ENCODE data around the gene ZNF546.

DNA sequence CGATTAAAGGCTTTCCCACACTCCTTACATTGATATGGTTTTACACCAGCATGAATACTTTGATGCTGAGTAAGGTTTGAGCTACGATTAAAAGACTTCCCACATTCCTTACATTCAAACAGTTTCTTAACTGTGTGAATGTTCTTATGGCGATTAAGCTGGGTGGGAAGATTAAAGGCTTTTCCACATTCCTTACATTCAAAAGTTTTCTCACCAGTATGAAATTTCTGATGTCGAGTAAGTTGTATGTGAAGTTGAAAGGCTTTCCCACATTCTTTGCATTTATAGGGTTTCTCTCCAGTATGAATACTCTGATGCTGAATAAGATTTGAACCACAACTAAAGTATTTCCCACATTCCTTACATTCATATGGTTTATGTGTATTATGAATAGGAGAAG lies 39.1 kb downstream of the ZNF546 start:
- TF ChIP-seq, protein P1, sequence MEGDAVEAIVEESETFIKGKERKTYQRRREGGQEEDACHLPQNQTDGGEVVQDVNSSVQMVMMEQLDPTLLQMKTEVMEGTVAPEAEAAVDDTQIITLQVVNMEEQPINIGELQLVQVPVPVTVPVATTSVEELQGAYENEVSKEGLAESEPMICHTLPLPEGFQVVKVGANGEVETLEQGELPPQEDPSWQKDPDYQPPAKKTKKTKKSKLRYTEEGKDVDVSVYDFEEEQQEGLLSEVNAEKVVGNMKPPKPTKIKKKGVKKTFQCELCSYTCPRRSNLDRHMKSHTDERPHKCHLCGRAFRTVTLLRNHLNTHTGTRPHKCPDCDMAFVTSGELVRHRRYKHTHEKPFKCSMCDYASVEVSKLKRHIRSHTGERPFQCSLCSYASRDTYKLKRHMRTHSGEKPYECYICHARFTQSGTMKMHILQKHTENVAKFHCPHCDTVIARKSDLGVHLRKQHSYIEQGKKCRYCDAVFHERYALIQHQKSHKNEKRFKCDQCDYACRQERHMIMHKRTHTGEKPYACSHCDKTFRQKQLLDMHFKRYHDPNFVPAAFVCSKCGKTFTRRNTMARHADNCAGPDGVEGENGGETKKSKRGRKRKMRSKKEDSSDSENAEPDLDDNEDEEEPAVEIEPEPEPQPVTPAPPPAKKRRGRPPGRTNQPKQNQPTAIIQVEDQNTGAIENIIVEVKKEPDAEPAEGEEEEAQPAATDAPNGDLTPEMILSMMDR (conservative IDR thresholded peaks at IDR 0.05) = no peak
- TF ChIP-seq ZFX (IDR thresholded peaks at IDR 0.05) = no peak
